GM23248 (cell line): ENCODE results near the gene GALNT14. TPM values are rescaled to one million over a fixed set of nuclear protein-coding genes. Genes with fewer than 3 reads are reported as not detected.

Experiments used
- DNase-seq: peaks from one replicate; pipeline ENCODE4 v3.0.0-alpha.2; 2015
- H2AFZ ChIP-seq: fragments of 200-600 bp; sonication (generic); 2 replicates; pipeline ENCODE4 v1.6.1; 2016; ENCODE audit warnings: antibody characterized with exemption
- H3F3A ChIP-seq: fragments of 200-600 bp; sonication (generic); 2 replicates; pipeline ENCODE4 v1.6.1; 2016; ENCODE audit warnings: mild to moderate bottlenecking, antibody characterized with exemption, mixed run types; ENCODE audit not compliant: insufficient read depth
- H3K27ac ChIP-seq: fragments of 200-600 bp; sonication (generic); 2 replicates; pipeline ENCODE4 v1.5.1; 2016; ENCODE audit warnings: mild to moderate bottlenecking
- H3K27me3 ChIP-seq: fragments of 200-600 bp; sonication (generic); replicated peaks from 2 replicates; pipeline ENCODE4 v1.6.1; 2016; ENCODE audit warnings: mild to moderate bottlenecking; ENCODE audit not compliant: insufficient read depth
- H3K36me3 ChIP-seq: fragments of 200-600 bp; sonication (generic); 2 replicates; pipeline ENCODE4 v1.6.1; 2016; ENCODE audit warnings: low read depth, mild to moderate bottlenecking
- H3K4me1 ChIP-seq: fragments of 200-600 bp; sonication (generic); 2 replicates; pipeline ENCODE4 v1.6.1; 2016; ENCODE audit warnings: mild to moderate bottlenecking; ENCODE audit not compliant: insufficient read depth
- H3K4me2 ChIP-seq: fragments of 200-600 bp; sonication (generic); one replicate; pipeline ENCODE4 v1.6.1; 2016; ENCODE audit warnings: mild to moderate bottlenecking; ENCODE audit not compliant: unreplicated experiment
- H3K4me3 ChIP-seq: fragments of 200-600 bp; sonication (generic); 2 replicates; pipeline ENCODE4 v1.5.1; 2016; ENCODE audit warnings: mild to moderate bottlenecking
- H3K79me2 ChIP-seq: fragments of 200-600 bp; sonication (generic); 2 replicates; pipeline ENCODE4 v1.6.1; 2016; ENCODE audit warnings: mild to moderate bottlenecking; ENCODE audit not compliant: insufficient read depth
- H3K9ac ChIP-seq: fragments of 200-600 bp; sonication (generic); 2 replicates; pipeline ENCODE4 v1.6.1; 2016; ENCODE audit warnings: mild to moderate bottlenecking
- H3K9me2 ChIP-seq: fragments of 200-600 bp; sonication (generic); 2 replicates; pipeline ENCODE4 v1.6.1; 2016; ENCODE audit warnings: mixed run types, mild to moderate bottlenecking, moderate library complexity; ENCODE audit not compliant: insufficient read depth
- H3K9me3 ChIP-seq: fragments of 200-600 bp; sonication (generic); one replicate; pipeline ENCODE4 v1.6.1; 2017; ENCODE audit warnings: low read depth
- H4K20me1 ChIP-seq: fragments of 200-600 bp; sonication (generic); 2 replicates; pipeline ENCODE4 v1.6.0; 2016; ENCODE audit not compliant: insufficient read depth
- EZH2 ChIP-seq: fragments of 200-600 bp; sonication (generic); IDR thresholded peaks from 2 replicates; pipeline ENCODE4 v1.6.1; 2018; ENCODE audit warnings: antibody characterized with exemption, mild to moderate bottlenecking; ENCODE audit not compliant: insufficient read depth, poor library complexity, severe bottlenecking
- EZH2phosphoT487 ChIP-seq: fragments of 200-600 bp; sonication (generic); IDR thresholded peaks from 2 replicates; pipeline ENCODE4 v1.6.1; 2018; ENCODE audit warnings: antibody characterized with exemption, moderate library complexity, mild to moderate bottlenecking, low read depth; ENCODE audit not compliant: insufficient read depth
- WGBS, 2 experiments: methylation state at CpG; one replicate each; pipeline ENCODE4 v1.1.6; 2015 to 2017; ENCODE audit warnings: low lambda C conversion rate in 2 of 2, low coverage in 1 of 2; ENCODE audit errors: missing lambda C conversion rate in 2 of 2; 5-methylcytosine and 5-hydroxymethylcytosine counted together
- in situ Hi-C: fragments of 300-500 bp; cut with MboI; formaldehyde crosslinking; loops from 2 replicates; pipeline ENCODE4 v1.15.0; 2020
- polyA plus RNA-seq: library from polyadenylated mRNA; unstranded; fragments of >200 nt; fragmentation: Nextera tagmentation; extraction: Ambion mirVana; gene quantifications from 2 replicates; pipeline ENCODE4 v1.2.1, GENCODE V29; 2016
- total RNA-seq: library from RNA; depleted of rRNA; stranded (reverse); fragments of >200 nt; shearing (Covaris generic); gene quantifications from 2 replicates; pipeline ENCODE4 v1.2.3, GENCODE V29; 2014

The GALNT14 gene
- total and polyA plus RNA-seq, 2 experiments from 2014 or later, result 3.2 to 3.5 TPM

DNA sequence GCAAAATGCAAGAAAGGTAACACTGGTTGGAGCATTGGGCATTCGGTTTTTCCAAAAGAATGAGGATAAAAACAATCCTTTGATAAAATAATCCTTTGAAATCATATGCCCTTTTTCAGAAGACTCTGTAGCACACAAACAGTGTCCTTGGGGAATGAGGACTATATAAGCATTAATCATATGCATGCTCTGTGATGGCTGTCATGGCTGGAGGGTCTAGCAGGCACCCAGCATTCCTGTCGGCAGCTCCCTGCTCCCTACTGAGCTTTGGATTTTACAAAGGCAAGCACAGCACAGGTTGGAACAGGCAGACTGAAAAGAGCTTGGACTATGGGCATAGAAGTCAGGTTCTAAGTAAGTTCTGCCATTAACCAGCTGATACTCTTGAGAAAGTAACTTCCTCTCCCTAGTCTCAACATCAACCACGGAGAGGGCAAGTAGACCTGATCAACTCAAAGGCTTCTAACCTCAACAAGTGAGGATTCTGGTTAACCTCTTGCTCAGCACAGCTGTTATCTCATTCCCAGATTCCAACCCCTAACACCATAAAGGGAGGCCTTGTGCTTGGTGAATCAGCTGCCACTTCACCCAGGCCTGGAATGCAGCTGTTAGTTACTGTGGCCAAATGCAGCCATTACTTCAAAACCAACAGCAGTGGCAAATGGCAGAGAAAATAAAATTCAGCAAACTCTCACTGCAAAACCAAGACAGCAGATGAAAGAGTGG, 29.5 kb downstream of the GALNT14 start:
- DNase-seq, result no peak
- no peaks in the 10 kb centered on the region for H3F3A ChIP-seq
- H3K4me3 ChIP-seq, result no peak overlapping the region
- H3K4me1 ChIP-seq, result no peaks in the 10 kb centered on the region
- H3K79me2 ChIP-seq, result no peaks in the 10 kb centered on the region
- H2AFZ ChIP-seq, result no peak overlapping the region
- H3K9me3 ChIP-seq, result no peaks in the 10 kb centered on the region
- H3K36me3 ChIP-seq, result no peaks in the 10 kb centered on the region
- H3K27me3 ChIP-seq, result no peaks in the 10 kb centered on the region
- TF ChIP-seq EZH2phosphoT487 (no peak), EZH2 (no peak)
- no peak overlapping the region for H3K9ac ChIP-seq
- H4K20me1 ChIP-seq, result no peaks in the 10 kb centered on the region
- in situ Hi-C loops, result no loop called here
- 43 to 49% methylated on average over 3 of the region's 3 CpGs for WGBS, 2 experiments
- no peak overlapping the region for H3K4me2 ChIP-seq
- no peak overlapping the region for H3K27ac ChIP-seq
- H3K9me2 ChIP-seq, result no peaks in the 10 kb centered on the region

- Histone ChIP-seq H3K79me2 (no peaks in the 10 kb centered on the region), H4K20me1 (no peaks in the 10 kb centered on the region), H3K9me2 (no peaks in the 10 kb centered on the region), H3K4me1 (no peaks in the 10 kb centered on the region), H2AFZ (no peak overlapping the region), H3K4me2 (no peak overlapping the region), H3K9me3 (no peaks in the 10 kb centered on the region), H3K36me3 (no peaks in the 10 kb centered on the region), H3K27ac (no peak overlapping the region), H3F3A (no peaks in the 10 kb centered on the region), H3K27me3 (no peaks in the 10 kb centered on the region), H3K9ac (no peak overlapping the region), H3K4me3 (no peak overlapping the region)
- in situ Hi-C loops, result no loop called here
- TF ChIP-seq EZH2phosphoT487 (no peak), EZH2 (no peak)
- WGBS, 2 experiments, result 2 to 7% methylated on average over 5 of the region's 5 CpGs
- peak; percentile 34 for DNase-seq
Measured at GRCh38 chr2:31107591-31108300, 30.5 kb downstream of the GALNT14 start.

GRCh38 chr2:31101701-31102100, 36.5 kb downstream of the GALNT14 start:
- no peaks in the 10 kb centered on the region for H3K36me3 ChIP-seq
- H3K9me2 ChIP-seq, result no peaks in the 10 kb centered on the region
- TF ChIP-seq EZH2phosphoT487, result no peak
- TF ChIP-seq EZH2, result no peak
- no peak overlapping the region for H3K9ac ChIP-seq
- H3K27me3 ChIP-seq, result no peaks in the 10 kb centered on the region
- H3K4me2 ChIP-seq, result no peak overlapping the region
- H3K4me3 ChIP-seq, result no peak overlapping the region
- no peaks in the 10 kb centered on the region for H3K9me3 ChIP-seq
- in situ Hi-C loops, result no loop called here
- H3K27ac ChIP-seq, result no peak overlapping the region
- H4K20me1 ChIP-seq, result no peaks in the 10 kb centered on the region
- no peak for DNase-seq
- no peaks in the 10 kb centered on the region for H3K4me1 ChIP-seq
- H3F3A ChIP-seq, result no peaks in the 10 kb centered on the region
- no peak overlapping the region for H2AFZ ChIP-seq
- no peaks in the 10 kb centered on the region for H3K79me2 ChIP-seq
- WGBS, 2 experiments, result 67 to 71% methylated on average over 2 of the region's 2 CpGs

GRCh38 chr2:31097962-31098613, 40.2 kb downstream of the GALNT14 start:
- no peak for DNase-seq
- in situ Hi-C loops, result no loop called here
- Histone ChIP-seq H3K27me3 (no peaks in the 10 kb centered on the region), H4K20me1 (no peaks in the 10 kb centered on the region), H3K9me3 (no peaks in the 10 kb centered on the region), H2AFZ (no peak overlapping the region), H3K4me3 (no peak overlapping the region), H3K36me3 (no peaks in the 10 kb centered on the region), H3K79me2 (no peaks in the 10 kb centered on the region), H3K4me1 (no peaks in the 10 kb centered on the region), H3K4me2 (no peak overlapping the region), H3F3A (no peaks in the 10 kb centered on the region), H3K27ac (no peak overlapping the region), H3K9me2 (no peaks in the 10 kb centered on the region), H3K9ac (no peak overlapping the region)
- TF ChIP-seq EZH2 (no peak), EZH2phosphoT487 (no peak)
- 69 to 74% methylated on average over 2 of the region's 2 CpGs for WGBS, 2 experiments
